Measurements from ENCODE around the gene IGFL2. TPM values are rescaled to one million over a fixed set of nuclear protein-coding genes. Genes with fewer than 3 reads are reported as not detected.
"Not testable (repeated sequence)": the region's sequence is repeated elsewhere in the genome, so short reads cannot be mapped to it uniquely, and the experiment has no call there.

Gene IGFL2
- total RNA-seq, 1 experiment from 2014 or later: not detected

DNA sequence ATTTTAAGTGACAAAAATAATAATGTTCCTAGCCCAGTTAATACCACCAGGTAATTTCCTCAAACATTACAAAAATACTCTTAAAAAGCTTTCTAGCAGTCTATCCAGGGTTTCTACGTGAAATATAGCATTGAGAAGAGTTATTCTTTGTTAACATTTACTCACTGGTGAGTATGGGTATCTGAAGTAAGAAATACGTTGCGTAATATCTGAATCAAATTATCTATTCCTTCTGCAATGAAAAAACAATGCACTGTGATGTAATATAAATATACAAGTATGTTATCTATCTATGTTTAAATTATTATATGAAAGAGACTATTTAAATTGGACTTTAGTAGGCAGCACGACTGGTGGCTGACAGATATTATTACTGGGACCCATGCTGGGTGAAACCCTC is 5.7 kb upstream of the IGFL2 start:
- DNase-seq (ENCODE audit: low read depth): no peak

DNA sequence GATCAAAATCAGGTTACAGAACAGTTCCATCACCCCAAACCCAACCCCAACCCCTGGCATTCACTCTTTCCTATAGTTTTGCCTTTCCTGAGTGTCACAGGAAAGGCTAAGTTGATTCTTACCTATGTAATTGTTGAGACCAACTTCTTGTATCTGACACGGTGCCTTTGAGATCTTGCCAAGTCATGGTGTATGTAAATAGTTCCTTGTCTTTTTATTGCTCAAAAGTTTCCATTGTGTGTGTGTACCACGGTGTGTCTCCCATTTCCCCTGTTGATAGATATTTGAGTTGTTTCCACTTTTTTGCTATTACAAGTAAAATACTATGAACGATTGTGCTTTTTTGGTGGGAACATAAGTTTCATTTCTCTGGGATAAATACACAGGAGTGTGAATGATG is 3.3 kb upstream of the IGFL2 start:
- DNase-seq (ENCODE audit: low read depth): no peak

DNA sequence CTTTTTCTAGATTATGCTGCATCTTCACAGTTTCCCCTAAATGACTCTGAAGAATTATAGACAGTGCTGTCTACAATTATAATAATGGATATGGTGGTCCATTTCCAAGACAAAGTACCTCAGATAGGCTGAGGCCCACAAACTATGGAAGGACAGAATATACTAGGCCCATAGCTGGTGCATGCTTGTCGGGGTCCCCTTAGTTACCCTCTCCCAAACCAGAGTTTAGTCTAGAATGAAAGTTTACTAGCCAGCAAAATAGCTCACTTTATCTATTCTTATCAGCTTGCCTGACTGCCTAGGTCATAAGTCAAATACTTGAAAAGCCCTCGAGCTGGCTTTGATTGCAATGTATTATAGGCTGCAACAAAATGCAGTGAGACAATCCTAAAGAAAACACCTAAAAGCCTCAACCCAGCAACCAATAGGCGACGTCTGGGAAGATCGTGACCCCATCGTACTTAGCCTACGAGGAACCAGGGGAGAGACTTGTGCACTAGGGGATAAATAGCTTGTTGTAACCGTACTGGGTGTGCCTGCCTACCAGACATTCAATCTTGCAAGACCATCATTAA is 785 bp upstream of the IGFL2 start:
- no peak for DNase-seq (ENCODE audit: low read depth)

GRCh38 chr19:46150606-46151005 is 2.6 kb downstream of the IGFL2 start:
- no peak for DNase-seq (ENCODE audit: low read depth)

- DNase-seq (ENCODE audit: low read depth): peak; percentile 62
These were observed 7.2 kb downstream of the IGFL2 start for GRCh38 chr19:46155237-46155636.

DNA sequence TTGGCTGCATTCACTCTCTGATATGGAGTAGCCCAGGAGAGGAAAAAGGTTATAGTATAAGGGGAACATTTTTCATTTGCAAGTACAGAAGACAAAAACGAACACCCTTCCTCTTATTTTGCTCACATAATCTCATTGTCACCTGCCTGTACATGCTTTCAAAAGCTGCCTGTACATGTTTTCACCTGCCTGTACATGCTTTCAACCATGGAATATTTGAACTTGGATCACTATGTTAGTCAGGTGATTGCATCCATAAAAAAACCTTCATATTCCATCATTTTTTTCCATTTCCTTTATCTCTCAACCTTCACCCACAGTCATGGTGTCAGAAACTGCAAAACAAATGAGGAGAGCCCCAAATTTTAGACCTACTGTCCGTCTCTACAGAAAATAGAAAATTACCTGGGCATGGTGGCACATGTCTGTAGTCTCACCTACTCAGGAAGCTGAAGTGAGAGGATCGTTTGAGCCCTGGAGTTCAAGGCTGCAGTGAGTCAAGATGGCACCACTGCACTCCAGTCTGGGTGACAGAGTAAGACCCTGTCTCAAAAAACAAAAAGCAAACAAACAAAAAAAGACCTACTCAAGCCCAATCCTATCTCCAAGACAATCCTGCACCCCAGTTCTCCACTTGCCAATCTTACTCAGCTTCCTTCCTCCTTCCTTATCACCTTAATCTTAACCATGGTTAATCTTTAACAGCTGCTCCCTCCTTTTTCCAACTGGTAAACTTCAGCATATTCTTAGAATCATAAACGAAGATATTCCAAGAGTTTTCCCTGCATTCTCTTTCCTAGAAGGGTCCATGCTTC is 11.6 kb downstream of the IGFL2 start:
- DNase-seq (ENCODE audit: low read depth): no peak

DNA sequence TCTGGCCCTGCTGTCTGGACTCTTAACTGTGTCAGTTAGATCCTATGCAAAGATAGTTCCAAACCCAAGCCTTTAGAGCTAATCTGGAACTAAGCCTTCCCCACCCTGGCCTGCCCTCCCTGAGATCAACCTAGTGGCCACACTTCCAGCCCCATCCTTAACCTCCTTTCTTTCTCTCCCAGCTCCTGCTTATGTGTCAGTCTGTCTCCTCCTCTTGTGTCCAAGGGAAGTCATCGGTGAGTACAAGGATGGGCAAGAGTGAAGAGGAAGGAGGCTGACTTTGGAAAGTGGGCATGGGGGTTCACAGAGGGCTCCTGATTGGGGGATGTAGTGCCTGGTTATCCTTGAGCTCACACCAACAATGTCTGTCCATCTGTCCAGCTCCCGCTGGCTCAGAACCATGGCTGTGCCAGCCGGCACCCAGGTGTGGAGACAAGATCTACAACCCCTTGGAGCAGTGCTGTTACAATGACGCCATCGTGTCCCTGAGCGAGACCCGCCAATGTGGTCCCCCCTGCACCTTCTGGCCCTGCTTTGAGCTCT is 12.3 kb downstream of the IGFL2 start:
- no peak for DNase-seq (ENCODE audit: low read depth)

DNA sequence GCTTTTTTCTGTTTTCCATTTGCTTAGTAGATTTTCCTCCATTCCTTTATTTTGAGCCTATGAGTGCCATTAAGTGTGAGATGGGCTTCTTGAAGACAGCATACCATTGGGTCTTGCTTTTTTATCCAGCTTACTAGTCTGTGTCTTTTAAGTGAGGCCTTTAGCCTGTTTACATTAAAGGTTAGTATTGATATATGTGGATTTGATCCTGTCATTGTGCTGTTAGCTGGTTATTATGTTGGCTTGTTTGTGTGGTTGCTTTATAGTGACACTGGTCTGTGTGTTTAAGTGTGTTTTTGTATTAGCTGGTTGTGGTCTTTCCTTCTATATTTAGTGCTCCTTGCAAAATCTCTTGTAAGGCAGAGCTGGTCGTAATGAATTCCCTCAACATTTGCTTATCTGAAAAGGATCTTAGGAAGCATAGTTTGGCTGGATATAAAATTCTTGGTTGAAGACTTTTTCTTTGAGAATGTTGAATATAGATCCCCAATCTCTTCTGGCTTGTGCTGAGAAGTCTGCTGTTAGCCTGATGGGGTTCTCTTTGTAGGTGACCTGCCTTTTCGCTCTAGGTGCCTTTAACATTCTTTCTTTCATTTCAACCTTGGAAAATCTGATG is 13.7 kb downstream of the IGFL2 start:
- DNase-seq (ENCODE audit: low read depth): not testable (repeated sequence)

DNA sequence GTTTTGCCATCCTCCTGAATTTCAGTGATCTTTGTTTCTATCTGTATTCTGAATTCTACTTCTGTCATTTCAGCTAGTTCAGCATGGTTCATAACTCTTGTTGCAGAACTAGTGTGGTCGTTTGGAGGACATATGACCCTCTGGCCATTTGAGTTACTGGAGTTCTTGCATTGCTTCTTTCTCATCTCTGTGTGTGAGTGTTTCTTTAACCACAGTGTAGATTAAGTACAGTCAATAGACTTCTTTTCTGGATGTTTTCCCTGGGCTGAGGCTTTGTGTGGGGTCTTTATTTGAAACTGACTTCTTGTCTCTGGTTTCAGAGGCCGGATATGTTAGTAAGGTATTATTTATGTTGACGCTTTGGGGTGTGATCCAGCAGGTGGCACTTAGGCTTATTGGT is 14.7 kb downstream of the IGFL2 start:
- DNase-seq (ENCODE audit: low read depth): no peak

DNA sequence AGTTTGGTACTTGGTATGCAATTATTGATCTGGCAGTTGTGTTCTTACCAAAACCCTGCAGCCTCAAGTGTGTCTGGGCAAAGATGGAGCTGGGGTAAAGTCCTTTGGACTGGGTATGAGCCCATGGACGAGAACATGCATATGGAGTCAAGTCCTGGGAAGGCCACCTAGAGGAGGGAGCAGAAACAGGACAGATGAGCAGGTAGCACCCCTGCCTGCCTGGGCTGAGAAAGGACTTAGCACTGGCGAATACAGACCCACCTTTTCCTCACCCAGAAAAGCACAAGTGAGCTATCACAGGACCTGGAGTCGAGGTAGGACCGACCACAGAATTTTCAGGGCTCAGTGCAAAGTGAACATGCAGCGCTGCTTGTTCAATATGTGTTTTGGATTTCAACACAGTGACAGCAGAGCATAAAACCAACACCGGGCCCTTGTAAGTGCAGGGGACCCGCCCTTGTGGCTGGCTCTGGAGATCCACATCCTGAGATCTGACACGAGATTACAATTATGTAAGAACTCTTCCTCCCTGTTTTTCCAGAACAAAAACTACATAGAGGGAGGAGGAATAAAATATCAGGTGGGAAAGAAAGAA is 25.9 kb downstream of the IGFL2 start:
- DNase-seq (ENCODE audit: low read depth): no peak

DNA sequence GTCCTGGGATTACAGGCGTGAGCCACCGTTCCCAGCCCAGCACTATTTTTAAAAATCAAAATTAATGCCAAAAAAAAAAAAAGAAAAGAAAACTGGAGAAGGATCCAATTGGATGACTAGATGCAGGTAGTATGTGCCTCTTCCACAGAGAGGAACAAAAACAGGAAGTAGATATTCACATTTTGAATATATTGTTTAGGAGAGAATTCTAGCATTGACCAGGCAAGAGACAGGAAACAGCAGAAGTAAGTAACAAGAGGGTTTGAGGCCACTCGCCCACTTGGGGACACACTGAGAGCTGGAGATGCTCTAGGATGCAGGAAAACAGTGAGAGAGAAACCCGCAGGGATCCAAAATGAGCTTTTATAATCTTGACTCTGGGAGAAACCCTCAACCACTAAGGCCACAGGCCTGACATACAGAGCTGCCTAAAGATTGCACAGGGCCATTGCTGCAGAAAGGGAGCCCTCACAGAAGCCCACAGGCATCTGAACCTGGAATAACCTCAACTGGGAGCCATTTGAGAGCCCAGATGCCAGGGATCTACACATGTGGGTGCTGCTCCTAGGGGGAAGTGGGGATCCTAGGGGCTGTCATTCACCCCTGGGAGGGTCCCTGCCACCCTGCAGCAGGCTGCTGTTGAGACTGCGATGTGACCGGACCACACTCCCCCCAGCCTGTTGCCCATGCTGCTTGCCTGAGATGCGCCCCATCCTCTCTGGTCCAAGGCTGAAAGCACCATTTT is 28.2 kb downstream of the IGFL2 start:
- no peak for DNase-seq (ENCODE audit: low read depth)

DNA sequence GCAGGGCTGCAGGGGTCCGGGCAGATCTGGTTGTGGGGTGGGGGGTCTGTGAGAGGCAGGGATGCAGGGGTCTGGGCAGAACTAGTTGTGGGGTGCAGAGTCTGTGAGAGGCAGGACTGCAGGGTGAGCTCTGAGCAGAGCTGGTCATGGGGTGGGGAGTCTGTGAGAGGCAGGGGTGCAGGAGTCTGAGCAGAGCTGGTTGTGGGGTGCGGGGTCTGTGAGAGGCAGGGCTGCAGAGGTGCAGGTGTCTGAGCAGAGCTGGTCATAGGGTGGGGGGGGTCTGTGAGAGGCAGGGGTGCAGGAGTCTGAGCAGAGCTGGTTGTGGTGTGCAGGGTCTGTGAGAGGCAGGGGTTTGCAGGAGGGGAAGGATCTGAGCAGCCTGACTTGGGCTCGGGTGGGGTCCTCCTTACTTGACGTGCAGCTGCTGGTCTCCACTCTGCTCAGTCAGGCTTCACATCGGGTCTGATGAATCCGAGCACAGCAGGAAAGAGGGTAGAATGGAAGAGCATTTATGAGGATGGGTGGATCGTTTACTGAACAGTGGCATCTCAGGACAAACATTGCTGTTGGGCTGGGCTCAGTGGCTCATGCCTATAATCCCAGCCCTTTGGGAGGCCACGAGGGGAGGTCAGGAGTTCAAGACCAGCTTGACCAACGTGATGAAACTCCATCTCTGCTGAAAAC is 31.2 kb downstream of the IGFL2 start:
- no peak for DNase-seq (ENCODE audit: low read depth)

DNA sequence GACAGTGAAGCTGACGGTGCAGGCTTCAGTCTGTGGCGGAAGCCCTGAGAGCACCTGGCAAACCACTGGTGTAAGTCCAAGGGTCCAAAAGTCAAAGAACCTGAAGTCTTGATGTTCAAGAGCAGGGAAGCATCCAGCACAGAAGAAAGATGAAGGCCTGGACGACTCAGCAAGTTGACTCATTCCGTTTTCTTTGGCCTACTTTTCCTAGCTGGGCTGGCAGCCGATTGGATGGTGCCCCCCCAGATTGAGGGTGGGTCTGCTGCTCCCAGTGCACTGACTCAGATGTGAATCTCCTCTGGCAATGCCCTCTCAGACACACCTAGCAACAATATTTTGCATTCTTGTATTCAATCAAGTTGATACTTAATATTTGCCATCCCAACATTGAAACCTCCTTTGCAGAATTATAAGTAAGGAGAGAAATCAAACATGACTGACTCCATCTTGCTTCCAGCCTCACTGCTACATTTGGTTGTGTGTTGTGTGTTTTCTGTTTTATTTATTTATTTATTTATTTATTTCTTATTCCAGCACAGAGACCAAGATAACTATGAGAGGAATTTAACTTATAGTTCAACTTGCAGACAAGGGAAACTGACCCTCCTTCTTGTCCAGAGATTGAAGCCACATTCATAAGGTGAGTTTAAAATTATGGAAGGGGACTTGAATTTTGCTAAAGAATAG is 32.8 kb downstream of the IGFL2 start:
- DNase-seq (ENCODE audit: low read depth): peak; percentile 53

GRCh38 chr19:46181388-46181779 is 33.3 kb downstream of the IGFL2 start:
- peak; percentile 19 for DNase-seq (ENCODE audit: low read depth)

DNA sequence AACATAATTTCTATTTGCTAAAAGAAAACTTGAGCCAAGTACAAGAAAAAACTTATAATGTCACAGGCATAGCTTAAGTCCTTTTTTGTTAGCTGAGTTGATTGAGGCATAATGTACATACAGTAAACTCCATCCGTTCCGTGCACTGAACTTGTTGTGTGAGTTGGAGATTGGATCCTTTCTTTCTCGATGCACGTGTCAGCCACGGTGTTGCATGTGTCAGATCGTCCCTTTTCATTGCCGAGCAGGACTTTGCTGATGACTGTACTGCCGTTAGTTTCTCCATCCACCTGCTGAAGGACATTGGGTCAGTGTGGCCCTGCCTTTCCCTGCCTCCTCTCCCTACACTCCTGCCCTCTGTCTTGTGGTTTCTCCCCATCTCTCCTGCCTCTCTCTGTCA is 34.4 kb downstream of the IGFL2 start:
- DNase-seq (ENCODE audit: low read depth): no peak

DNA sequence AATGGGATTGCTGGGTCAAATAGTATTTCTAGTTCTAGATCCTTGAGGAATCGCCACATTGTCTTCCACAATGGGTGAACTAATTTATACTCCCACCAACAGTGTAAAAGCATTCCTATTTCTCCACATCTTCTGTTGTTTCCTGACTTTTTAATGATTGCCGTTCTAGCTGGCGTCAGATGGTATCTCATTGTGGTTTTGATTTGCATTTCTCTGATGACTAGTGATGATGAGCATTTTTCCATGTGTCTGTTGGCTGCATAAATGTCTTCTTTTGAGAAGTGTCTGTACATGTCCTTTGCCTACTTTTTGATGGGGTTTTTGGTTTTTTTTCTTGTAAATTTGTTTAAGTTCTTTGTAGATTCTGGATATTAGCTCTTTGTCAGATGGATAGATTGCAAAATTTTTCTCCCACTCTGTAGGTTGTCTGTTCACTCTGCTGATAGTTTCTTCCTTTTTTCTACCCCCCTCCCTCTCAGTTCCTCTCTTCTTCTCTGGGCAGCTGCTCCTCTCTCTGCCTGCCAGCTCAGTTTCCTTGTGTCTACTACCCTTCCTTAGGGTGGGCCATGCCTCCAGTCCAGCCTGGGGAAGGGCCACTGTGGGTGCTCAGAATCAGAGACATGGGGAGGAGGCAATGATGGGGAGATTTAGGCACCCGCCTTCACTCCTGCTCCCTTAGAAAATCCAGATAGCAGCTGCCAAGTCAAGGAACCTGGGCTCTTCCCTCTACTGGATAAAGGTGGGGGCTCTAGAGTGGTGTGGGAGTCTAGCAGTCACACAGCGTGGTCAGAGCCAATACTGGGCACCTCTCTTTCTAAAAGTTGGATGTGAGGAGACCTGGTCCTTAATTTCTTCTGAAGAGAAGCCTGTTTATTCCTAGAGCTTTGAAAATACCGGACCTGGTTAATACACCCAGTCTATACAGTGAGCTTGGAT is 37.0 kb downstream of the IGFL2 start:
- peak; percentile 59 for DNase-seq (ENCODE audit: low read depth)

- DNase-seq (ENCODE audit: low read depth): no peak
These were observed 38.2 kb downstream of the IGFL2 start for GRCh38 chr19:46186101-46186716.

GRCh38 chr19:46186717-46187101 is 38.7 kb downstream of the IGFL2 start:
- DNase-seq (ENCODE audit: low read depth): no peak

Measured in M059J (cell line).